Activated CD4-positive, alpha-beta memory T cell treated with anti-CD3 and anti-CD28 coated beads, Interleukin-2, amount 10 ng/mL, durations not matched to agents 7 days and 5 days (primary cell): ENCODE results near the gene PPM1M. TPM values are rescaled to one million over a fixed set of nuclear protein-coding genes. Genes with fewer than 3 reads are reported as not detected.
A peak's percentile ranks its signal among the peaks of the same experiment; 100 is the strongest.

Experiments used
- CTCF ChIA-PET: fragments of 350-600 bp; sonication (Branson Sonifier 250); formaldehyde crosslinking; loops from one replicate; lab custom pipeline; 2021; ENCODE audit warnings: antibody characterized with exemption, inconsistent platforms; lab: Charles Lee
- POLR2A ChIA-PET: fragments of 350-600 bp; sonication (Branson Sonifier 250); formaldehyde crosslinking; loops from one replicate; lab custom pipeline; 2021; ENCODE audit warnings: antibody characterized with exemption; lab: Charles Lee
- DNase-seq: peaks from one replicate; pipeline ENCODE4 v3.0.0-alpha.2; 2020
- H3K27ac Mint-ChIP-seq: one replicate; pipeline ENCODE4 v1.8.0; 2021; ENCODE audit warnings: mild to moderate bottlenecking, mixed read lengths
- H3K27me3 Mint-ChIP-seq: one replicate; pipeline ENCODE4 v1.8.0; 2021; ENCODE audit warnings: mixed read lengths
- H3K36me3 Mint-ChIP-seq: one replicate; pipeline ENCODE4 v1.8.0; 2021; ENCODE audit warnings: low read depth, mixed read lengths
- H3K4me1 Mint-ChIP-seq: one replicate; pipeline ENCODE4 v1.8.0; 2021; ENCODE audit warnings: mixed read lengths
- H3K4me3 Mint-ChIP-seq: one replicate; pipeline ENCODE4 v1.8.0; 2021; ENCODE audit warnings: mild to moderate bottlenecking, mixed read lengths
- H3K9me3 Mint-ChIP-seq: one replicate; pipeline ENCODE4 v1.8.0; 2021; ENCODE audit warnings: mixed read lengths
- total RNA-seq, 2 experiments: library from RNA; stranded (reverse); gene quantifications; one replicate each; pipeline ENCODE4 v1.2.3, GENCODE V29; 2021

Gene PPM1M
- total RNA-seq, 2 experiments from 2014 or later = 123 to 124 TPM

GRCh38 chr3:52240886-52241370 is 4.6 kb upstream of the PPM1M start:
- POLR2A ChIA-PET = interaction anchor here (0.9 to 21.6 kb wide), 9 partner anchors 9 to 214 kb away, joined by 3 to 1001 read pairs (median 5); partner anchors contain the start of genes GLYCTK, PPM1M, TLR9 and WDR82

GRCh38 chr3:52242039-52242438 is 3.5 kb upstream of the PPM1M start:
- Mint-ChIP-seq H3K4me1 (peaks cover 69% of the 10 kb centered on the region), H3K36me3 (peaks cover 51% of the 10 kb centered on the region), H3K9me3 (no peaks in the 10 kb centered on the region), H3K4me3 (no peak overlapping the region), H3K27ac (peak overlapping the region; percentile 72), H3K27me3 (no peaks in the 10 kb centered on the region)
- CTCF ChIA-PET = interaction anchor here (1.3 to 5.4 kb wide), 3 partner anchors 11 to 29 kb away, joined by 3 to 48 read pairs (median 25); no protein-coding TSS in a partner anchor
- no peak for DNase-seq
- POLR2A ChIA-PET = interaction anchor here (1.5 to 21.6 kb wide), 4 partner anchors 12 to 38 kb away, joined by 4 to 1001 read pairs (median 217); partner anchors contain the start of genes GLYCTK, PPM1M, TLR9 and WDR82

More at GRCh38 chr3:52240886-52241370, 4.6 kb upstream of the PPM1M start:
- H3K27ac Mint-ChIP-seq = peak overlapping the region; percentile 97
- no peak for DNase-seq
- H3K4me3 Mint-ChIP-seq = peak overlapping the region; percentile 95
- CTCF ChIA-PET = interaction anchor here (0.8 to 5.4 kb wide), 17 partner anchors 8 to 559 kb away, joined by 3 to 59 read pairs (median 7); partner anchors contain the start of genes GLYCTK, TLR9 and WDR82
- H3K36me3 Mint-ChIP-seq = peaks cover 46% of the 10 kb centered on the region
- no peaks in the 10 kb centered on the region for H3K9me3 Mint-ChIP-seq
- peaks cover 76% of the 10 kb centered on the region for H3K4me1 Mint-ChIP-seq
- H3K27me3 Mint-ChIP-seq = no peaks in the 10 kb centered on the region

- Mint-ChIP-seq H3K4me3 (peak overlapping the region; percentile 89), H3K36me3 (peaks cover 64% of the 10 kb centered on the region), H3K27me3 (no peaks in the 10 kb centered on the region), H3K27ac (peak overlapping the region; percentile 88), H3K9me3 (no peaks in the 10 kb centered on the region), H3K4me1 (peaks cover 73% of the 10 kb centered on the region)
- POLR2A ChIA-PET = interaction anchor here (0.6 to 21.6 kb wide), 6 partner anchors 9 to 170 kb away, joined by 3 to 1001 read pairs (median 11); partner anchors contain the start of genes GLYCTK, PPM1M and WDR82
- CTCF ChIA-PET = interaction anchor here (0.8 to 5.2 kb wide), 6 partner anchors 9 to 96 kb away, joined by 3 to 31 read pairs (median 6); partner anchors contain the start of gene WDR82
- DNase-seq = peak; percentile 55
Observed at GRCh38 chr3:52243791-52244628, 1.5 kb upstream of the PPM1M start.

- H3K4me1 Mint-ChIP-seq = peaks cover 72% of the 10 kb centered on the region
- CTCF ChIA-PET = interaction anchor here (1.0 to 5.2 kb wide), 6 partner anchors 11 to 93 kb away, joined by 4 to 31 read pairs (median 5); partner anchors contain the start of gene WDR82
- peak overlapping the region; percentile 91 for H3K27ac Mint-ChIP-seq
- peak overlapping the region; percentile 89 for H3K4me3 Mint-ChIP-seq
- peaks cover 63% of the 10 kb centered on the region for H3K36me3 Mint-ChIP-seq
- DNase-seq = no peak
- H3K27me3 Mint-ChIP-seq = no peaks in the 10 kb centered on the region
- H3K9me3 Mint-ChIP-seq = no peaks in the 10 kb centered on the region
- POLR2A ChIA-PET = interaction anchor here (0.7 to 21.6 kb wide), 7 partner anchors 4 to 34 kb away, joined by 3 to 1001 read pairs (median 17); partner anchors contain the start of genes GLYCTK, PPM1M, TWF2 and WDR82
Observed at GRCh38 chr3:52246264-52246620, 683 bp downstream of the PPM1M start.

- peaks cover 70% of the 10 kb centered on the region for H3K4me1 Mint-ChIP-seq
- DNase-seq = no peak
- H3K36me3 Mint-ChIP-seq = peaks cover 67% of the 10 kb centered on the region
- H3K4me3 Mint-ChIP-seq = peak overlapping the region; percentile 89
- H3K27ac Mint-ChIP-seq = peak overlapping the region; percentile 91
- CTCF ChIA-PET = interaction anchor here (1.0 to 5.2 kb wide), 6 partner anchors 11 to 93 kb away, joined by 4 to 31 read pairs (median 5); partner anchors contain the start of gene WDR82
- POLR2A ChIA-PET = interaction anchor here (1.8 to 21.6 kb wide), 5 partner anchors 5 to 33 kb away, joined by 5 to 1001 read pairs (median 313); partner anchors contain the start of genes GLYCTK, PPM1M, TWF2 and WDR82
- no peaks in the 10 kb centered on the region for H3K27me3 Mint-ChIP-seq
- no peaks in the 10 kb centered on the region for H3K9me3 Mint-ChIP-seq
Observed at GRCh38 chr3:52246728-52247408, 1.3 kb downstream of the PPM1M start.

- Mint-ChIP-seq H3K9me3 (no peaks in the 10 kb centered on the region), H3K4me3 (peak overlapping the region; percentile 89), H3K36me3 (peaks cover 69% of the 10 kb centered on the region), H3K27me3 (no peaks in the 10 kb centered on the region), H3K4me1 (peaks cover 72% of the 10 kb centered on the region), H3K27ac (peak overlapping the region; percentile 91)
- CTCF ChIA-PET = interaction anchor here (1.5 to 5.2 kb wide), 2 partner anchors 31 to 32 kb away, joined by 8 to 31 read pairs; partner anchors contain the start of gene WDR82
- POLR2A ChIA-PET = interaction anchor here (0.8 to 21.6 kb wide), 8 partner anchors 6 to 255 kb away, joined by 3 to 1001 read pairs (median 4); partner anchors contain the start of genes GLYCTK, PPM1M, TWF2 and WDR82
- no peak for DNase-seq
Observed at GRCh38 chr3:52247409-52248164, 2.0 kb downstream of the PPM1M start.

- peaks cover 74% of the 10 kb centered on the region for H3K4me1 Mint-ChIP-seq
- ChIA-PET POLR2A (interaction anchor here (0.8 to 21.6 kb wide), 9 partner anchors 6 to 256 kb away, joined by 3 to 1001 read pairs (median 4); partner anchors contain the start of genes GLYCTK, PPM1M, TWF2 and WDR82), CTCF (interaction anchor here (1.5 to 2.0 kb wide), 3 partner anchors 8 to 31 kb away, joined by 5 to 9 read pairs (median 8); partner anchors contain the start of gene WDR82)
- H3K9me3 Mint-ChIP-seq = no peaks in the 10 kb centered on the region
- no peaks in the 10 kb centered on the region for H3K27me3 Mint-ChIP-seq
- no peak for DNase-seq
- H3K27ac Mint-ChIP-seq = peak overlapping the region; percentile 91
- peaks cover 70% of the 10 kb centered on the region for H3K36me3 Mint-ChIP-seq
- peak overlapping the region; percentile 89 for H3K4me3 Mint-ChIP-seq
Observed at GRCh38 chr3:52248165-52248541, 2.6 kb downstream of the PPM1M start.

- ChIA-PET CTCF (interaction anchor here (0.7 to 2.0 kb wide), 5 partner anchors 9 to 90 kb away, joined by 3 to 9 read pairs (median 5); partner anchors contain the start of genes TWF2 and WDR82), POLR2A (interaction anchor here (0.8 to 21.6 kb wide), 7 partner anchors 5 to 1658 kb away, joined by 3 to 1001 read pairs (median 3); partner anchors contain the start of genes GLYCTK, PPM1M, TWF2 and WDR82)
- H3K27ac Mint-ChIP-seq = peak overlapping the region; percentile 91
- no peaks in the 10 kb centered on the region for H3K9me3 Mint-ChIP-seq
- H3K4me1 Mint-ChIP-seq = peaks cover 74% of the 10 kb centered on the region
- no peak for DNase-seq
- H3K4me3 Mint-ChIP-seq = peak overlapping the region; percentile 89
- no peaks in the 10 kb centered on the region for H3K27me3 Mint-ChIP-seq
- H3K36me3 Mint-ChIP-seq = peaks cover 74% of the 10 kb centered on the region
Observed at GRCh38 chr3:52248816-52249547, 3.4 kb downstream of the PPM1M start.

- DNase-seq = no peak
- Mint-ChIP-seq H3K27ac (peak overlapping the region; percentile 91), H3K4me3 (peak overlapping the region; percentile 21), H3K4me1 (peaks cover 74% of the 10 kb centered on the region), H3K36me3 (peaks cover 81% of the 10 kb centered on the region), H3K27me3 (no peaks in the 10 kb centered on the region), H3K9me3 (no peaks in the 10 kb centered on the region)
- POLR2A ChIA-PET = interaction anchor here (1.1 to 21.6 kb wide), 4 partner anchors 4 to 1659 kb away, joined by 3 to 1001 read pairs (median 313); partner anchors contain the start of genes GLYCTK, PPM1M, TWF2 and WDR82
- CTCF ChIA-PET = interaction anchor here (0.7 to 2.0 kb wide), 4 partner anchors 9 to 90 kb away, joined by 3 to 9 read pairs (median 4); partner anchors contain the start of gene TWF2
Observed at GRCh38 chr3:52249683-52250082, 4.1 kb downstream of the PPM1M start.

GRCh38 chr3:52250122-52250521 is 4.6 kb downstream of the PPM1M start:
- H3K9me3 Mint-ChIP-seq = no peaks in the 10 kb centered on the region
- no peaks in the 10 kb centered on the region for H3K27me3 Mint-ChIP-seq
- CTCF ChIA-PET = interaction anchor here (0.7 to 4.5 kb wide), 3 partner anchors 10 to 89 kb away, joined by 3 to 53 read pairs (median 9); partner anchors contain the start of gene WDR82
- H3K4me1 Mint-ChIP-seq = peaks cover 73% of the 10 kb centered on the region
- POLR2A ChIA-PET = interaction anchor here (1.0 to 21.6 kb wide), 4 partner anchors 4 to 30 kb away, joined by 3 to 1001 read pairs (median 313); partner anchors contain the start of genes GLYCTK, PPM1M, TWF2 and WDR82
- peak overlapping the region; percentile 21 for H3K4me3 Mint-ChIP-seq
- peaks cover 83% of the 10 kb centered on the region for H3K36me3 Mint-ChIP-seq
- DNase-seq = no peak
- H3K27ac Mint-ChIP-seq = peak overlapping the region; percentile 91
